Erythroblast (primary cell): ENCODE data around the gene CTDNEP1.

ENCODE experiments used
- GATA1 ChIP-seq: IDR thresholded peaks from 2 replicates; pipeline ENCODE4 v1.6.1; 2011; ENCODE audit warnings: low read depth, mild to moderate bottlenecking, control low read depth, low read length, moderate library complexity
- POLR2A ChIP-seq: IDR thresholded peaks from 2 replicates; pipeline ENCODE4 v1.6.1; 2011; ENCODE audit warnings: mild to moderate bottlenecking, low read length

- TF ChIP-seq POLR2A (no peak), GATA1 (no peak)
Observed at GRCh38 chr17:7281953-7282751, 30.6 kb upstream of the CTDNEP1 start.
